ENCODE measurements around the gene OR2G6.
"Not testable (repeated sequence)": the region's sequence is repeated elsewhere in the genome, so short reads cannot be mapped to it uniquely, and the experiment has no call there.

Gene OR2G6

DNA sequence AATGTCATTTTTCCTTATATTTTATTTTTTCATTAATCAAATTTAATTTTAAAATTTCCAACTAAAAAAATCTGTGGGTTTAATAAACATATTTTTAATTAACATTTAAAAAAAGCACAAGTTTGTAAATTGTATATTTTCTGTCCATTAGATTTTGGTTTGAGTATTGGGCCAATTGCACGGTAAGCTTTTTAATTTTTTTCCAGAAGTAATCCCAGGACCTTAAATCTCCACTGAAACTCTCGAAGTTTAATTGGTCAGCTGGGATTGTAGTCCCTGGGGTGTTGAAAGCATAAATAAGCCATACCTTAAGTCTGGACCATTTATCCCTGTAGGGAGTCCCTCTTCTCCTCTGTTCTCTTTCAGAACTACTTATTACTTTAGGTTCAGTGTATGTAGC lies at the start of gene OR2G6:
Gene OR2G6, plus strand, starts transcription at position 301 of the 400 bp plus-strand sequence. CDS start 13,574 bp downstream, outside the sequence.
- DNase-seq, result not testable (repeated sequence)

DNA sequence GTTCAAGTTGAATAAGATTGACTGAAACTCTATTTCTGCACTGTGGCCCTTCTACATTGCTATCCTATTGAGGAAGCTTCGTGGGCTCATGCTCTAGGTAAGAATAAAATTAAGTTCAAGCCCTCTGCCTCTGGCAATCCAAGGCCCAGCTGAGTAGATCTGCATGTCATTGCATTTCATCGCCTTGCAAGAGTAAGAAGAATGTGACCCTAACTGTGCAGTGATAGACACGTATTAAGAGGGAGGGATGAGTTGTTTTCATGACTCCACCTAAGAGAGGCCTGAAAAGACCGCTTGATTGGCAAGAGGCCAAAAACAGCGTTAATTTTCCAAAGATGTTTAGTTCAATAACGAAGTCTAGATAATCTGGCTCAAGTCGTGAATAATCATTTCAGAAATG lies 48.8 kb upstream of the OR2G6 start:
- not testable (repeated sequence) for DNase-seq

DNA sequence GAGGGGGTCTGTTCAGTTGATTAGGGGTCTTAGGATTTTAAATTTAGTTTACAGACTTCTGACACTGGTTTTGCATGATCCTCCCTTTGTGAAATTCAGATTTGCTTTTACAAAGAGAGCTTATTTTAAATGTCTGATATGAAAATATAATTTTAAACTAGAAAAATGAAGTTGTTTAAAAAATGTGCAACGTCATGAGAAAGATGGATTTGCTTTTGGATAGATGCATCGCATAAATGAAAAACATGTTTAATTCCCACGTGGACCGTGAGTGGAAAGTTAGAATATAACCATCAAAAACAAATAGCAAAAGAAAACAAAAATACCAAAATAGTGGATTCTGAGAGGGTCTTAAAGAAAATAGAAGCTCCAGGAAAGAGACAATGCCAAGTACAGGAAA lies 36.7 kb upstream of the OR2G6 start:
- DNase-seq, result no peak

DNA sequence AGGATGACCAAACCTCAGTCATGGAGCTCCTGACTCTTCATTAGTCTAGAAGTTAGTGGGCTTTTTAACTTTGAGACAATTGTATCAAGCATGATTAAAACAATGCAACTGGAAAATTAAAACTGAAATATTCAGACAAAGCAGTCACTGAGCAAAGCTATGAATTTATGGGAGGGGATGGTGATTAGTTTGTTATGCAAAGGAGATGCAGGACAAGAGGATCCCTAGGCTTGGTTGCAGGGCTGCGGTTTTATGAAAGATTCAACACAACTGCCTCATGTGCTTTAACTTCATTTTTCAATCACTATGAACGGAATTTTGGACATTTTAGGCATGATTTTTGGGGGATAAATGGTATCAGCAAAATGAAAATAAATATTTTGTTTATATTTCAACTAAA lies 35.8 kb upstream of the OR2G6 start:
- DNase-seq, result not testable (repeated sequence)

DNA sequence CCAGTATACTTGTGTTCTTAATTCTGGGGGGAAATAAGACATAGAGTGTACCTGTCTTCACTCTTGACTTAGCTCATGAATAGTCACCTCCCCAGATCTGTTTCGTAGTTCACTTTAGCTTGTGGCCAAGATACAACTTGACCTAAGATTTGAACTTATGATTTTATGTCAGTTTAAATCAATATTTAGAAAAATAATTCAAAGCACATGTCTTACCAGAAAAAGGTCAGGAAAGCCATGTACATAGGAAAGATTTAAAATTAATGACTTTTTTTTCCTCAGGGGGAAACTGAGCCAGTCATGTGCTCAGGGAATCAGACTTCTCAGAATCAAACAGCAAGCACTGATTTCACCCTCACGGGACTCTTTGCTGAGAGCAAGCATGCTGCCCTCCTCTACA lies 34.8 kb upstream of the OR2G6 start, which contains the start of gene OR2T3:
Gene OR2T3, plus strand, starts transcription at position 301 of the 400 bp plus-strand sequence. Its CDS starts 0 bp downstream, at position 301.
- not testable (repeated sequence) for DNase-seq

DNA sequence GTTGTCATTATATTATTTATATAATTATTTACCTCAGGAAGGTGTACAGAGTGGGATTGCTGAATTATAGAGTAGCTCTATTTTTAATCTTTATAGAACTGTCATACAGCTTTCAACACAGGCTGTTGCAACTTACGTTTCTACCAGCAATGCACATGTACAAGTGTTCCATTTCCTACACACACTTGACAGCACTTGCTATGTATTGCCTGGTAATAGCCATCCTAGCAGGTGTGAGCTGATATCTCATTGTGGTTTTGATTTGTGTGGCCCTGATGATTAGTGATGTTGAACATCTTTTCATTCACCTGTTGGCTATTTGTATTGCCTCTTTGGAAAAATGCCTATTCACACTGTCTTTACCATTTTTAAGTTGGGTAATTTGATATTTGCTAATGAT lies 32.2 kb upstream of the OR2G6 start:
- DNase-seq, result not testable (repeated sequence)

DNA sequence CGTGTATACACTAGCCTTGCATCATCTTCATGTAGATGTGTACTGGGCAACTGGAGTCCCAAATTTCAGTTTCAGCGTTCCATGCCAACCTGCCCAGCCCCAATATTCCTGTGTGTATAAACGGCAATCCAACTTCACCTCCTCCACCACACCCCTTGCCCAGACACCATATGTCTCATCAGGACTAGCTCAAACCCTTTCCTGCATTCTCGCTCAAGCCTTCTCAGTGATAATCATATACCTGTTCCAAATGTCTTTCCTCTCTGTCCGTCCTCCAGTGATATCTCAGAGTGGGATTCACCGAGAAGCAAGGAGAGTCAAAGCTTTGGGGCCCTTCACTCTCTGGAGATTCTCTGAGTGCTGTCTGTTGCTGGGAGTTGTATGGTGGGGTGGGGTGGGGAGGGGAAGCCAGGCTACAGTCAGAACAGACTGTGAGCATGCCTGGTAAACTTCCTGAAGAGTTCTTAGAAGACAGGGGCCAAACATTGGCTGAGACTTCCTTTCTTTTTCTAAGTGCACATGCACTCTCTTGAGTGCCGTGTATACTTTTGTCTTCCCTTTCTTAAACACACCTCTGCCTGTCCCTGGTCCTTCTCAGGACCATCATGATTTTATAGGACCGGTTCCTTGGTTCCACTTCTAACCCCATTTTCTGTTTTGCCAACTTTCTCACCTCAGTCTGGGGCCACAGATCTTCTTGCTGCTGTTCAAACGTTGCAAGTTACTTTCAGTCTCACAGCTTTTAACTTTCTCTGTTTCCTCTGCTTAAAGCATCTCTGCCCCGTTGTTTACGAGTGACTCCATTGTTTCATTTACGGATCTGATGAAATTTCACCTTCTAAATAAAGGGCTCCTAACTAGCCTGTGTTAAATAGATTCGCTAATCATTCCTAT lies 25.9 kb upstream of the OR2G6 start:
- peak; percentile 56 for DNase-seq

DNA sequence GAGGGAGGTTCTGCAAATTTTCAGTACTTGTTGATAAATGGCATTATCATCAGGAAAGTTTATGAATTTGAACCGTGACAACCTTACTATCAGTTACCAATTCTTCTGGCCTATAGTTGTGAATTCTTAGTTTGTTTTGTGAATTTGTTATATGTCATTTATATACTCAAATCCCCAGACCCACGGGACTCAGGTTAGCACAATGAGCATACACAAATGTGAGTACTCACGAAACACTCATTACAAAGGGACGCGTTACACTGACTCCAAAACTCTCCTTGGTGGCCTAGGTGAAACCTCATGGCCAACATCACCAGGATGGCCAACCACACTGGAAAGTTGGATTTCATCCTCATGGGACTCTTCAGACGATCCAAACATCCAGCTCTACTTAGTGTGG lies 19.6 kb upstream of the OR2G6 start, which contains the start of gene OR2T5:
Gene OR2T5, plus strand, starts transcription at position 301 of the 400 bp plus-strand sequence. Its CDS starts 0 bp downstream, at position 301.
- not testable (repeated sequence) for DNase-seq

DNA sequence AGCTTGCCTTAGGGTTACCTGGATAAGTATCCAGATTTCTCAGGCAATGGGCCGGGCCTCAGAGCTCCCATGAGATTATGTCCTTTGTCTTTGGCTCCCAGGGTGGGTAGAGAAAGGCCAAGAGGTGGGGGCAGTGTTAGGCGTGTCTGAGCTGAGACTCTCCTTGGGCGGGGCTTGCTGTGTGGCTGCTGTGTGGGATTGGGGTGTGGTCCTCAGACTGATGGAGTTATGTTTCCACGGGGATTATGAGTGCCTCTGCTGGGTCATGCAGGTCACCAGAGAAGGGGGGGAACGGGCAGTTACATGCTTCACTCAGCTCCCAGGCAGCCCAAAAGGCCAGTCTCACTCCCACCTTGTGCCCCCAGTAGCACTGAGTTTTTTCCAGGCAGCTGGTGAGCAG lies 11.2 kb upstream of the OR2G6 start:
- DNase-seq, result not testable (repeated sequence)

DNA sequence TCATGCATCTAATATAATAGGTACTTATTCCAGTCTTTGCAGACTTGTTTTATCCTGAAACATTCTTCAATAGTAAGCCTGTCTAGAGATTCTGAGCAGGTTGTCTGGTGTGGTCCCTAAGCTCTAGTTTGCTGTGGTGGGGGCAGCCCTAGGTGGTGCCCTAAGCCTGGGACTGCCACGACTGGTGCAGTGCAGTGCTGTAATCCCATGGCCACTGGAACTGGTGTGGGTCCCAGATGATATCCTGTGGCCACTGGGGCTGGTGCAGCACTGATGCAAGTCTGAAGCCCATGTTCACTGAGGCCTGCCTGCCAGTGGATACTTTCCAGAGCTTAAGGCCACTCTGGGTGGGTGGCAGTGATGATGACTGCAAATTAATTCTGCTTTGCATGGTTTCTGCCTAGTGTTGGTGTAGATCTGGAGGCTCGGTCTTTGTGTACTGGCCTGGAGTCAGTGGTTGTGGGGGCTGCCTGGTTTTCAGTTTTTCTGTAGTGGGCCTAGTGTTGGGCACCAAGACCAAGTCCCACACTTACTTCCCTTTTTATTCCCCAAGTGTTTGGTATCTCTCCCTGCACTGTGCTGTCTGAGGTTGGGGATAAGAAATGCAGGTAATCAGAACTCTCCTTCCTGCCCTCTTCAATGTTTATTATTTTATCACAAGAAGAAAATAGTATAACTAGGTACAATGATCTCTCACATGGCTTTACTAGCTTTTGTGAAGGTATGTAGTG lies 7.4 kb upstream of the OR2G6 start:
- DNase-seq, result not testable (repeated sequence)

DNA sequence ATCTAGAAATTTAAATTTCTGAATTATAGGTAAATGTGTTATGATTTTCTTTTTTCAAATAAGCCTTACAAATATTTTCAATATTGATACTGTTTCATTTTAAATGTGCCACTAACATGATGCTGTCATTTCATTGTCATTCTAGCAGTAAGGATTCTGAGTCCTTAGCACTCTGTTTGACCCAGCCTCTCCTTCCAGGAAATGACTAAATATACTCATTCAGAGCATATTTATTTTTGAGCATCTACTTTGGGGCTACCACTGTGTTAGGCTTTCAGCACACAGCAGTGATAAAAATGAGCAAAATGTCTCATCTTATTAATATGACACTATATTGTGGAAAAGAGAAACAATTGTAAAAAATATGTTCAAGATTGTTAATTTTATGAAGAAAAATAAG lies 2.3 kb downstream of the OR2G6 start:
- DNase-seq, result not testable (repeated sequence)

DNA sequence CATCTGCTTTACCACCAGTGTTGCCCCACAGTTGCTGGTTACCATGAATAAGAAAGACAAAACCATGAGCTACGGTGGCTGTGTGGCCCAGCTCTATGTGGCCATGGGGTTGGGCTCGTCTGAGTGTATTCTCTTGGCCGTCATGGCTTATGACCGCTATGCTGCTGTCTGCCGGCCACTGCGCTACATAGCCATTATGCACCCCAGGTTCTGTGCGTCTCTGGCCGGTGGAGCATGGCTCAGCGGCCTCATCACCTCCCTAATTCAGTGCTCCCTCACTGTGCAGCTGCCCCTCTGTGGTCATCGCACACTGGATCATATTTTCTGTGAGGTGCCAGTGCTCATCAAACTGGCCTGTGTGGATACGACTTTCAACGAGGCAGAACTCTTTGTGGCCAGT lies 14.0 kb downstream of the OR2G6 start:
- DNase-seq, result no peak

DNA sequence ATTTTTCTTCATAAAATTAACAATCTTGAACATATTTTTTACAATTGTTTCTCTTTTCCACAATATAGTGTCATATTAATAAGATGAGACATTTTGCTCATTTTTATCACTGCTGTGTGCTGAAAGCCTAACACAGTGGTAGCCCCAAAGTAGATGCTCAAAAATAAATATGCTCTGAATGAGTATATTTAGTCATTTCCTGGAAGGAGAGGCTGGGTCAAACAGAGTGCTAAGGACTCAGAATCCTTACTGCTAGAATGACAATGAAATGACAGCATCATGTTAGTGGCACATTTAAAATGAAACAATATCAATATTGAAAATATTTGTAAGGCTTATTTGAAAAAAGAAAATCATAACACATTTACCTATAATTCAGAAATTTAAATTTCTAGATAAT lies 29.6 kb downstream of the OR2G6 start:
- not testable (repeated sequence) for DNase-seq

DNA sequence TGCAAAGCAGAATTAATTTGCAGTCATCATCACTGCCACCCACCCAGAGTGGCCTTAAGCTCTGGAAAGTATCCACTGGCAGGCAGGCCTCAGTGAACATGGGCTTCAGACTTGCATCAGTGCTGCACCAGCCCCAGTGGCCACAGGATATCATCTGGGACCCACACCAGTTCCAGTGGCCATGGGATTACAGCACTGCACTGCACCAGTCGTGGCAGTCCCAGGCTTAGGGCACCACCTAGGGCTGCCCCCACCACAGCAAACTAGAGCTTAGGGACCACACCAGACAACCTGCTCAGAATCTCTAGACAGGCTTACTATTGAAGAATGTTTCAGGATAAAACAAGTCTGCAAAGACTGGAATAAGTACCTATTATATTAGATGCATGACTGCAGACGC lies 39.5 kb downstream of the OR2G6 start:
- DNase-seq, result not testable (repeated sequence)

DNA sequence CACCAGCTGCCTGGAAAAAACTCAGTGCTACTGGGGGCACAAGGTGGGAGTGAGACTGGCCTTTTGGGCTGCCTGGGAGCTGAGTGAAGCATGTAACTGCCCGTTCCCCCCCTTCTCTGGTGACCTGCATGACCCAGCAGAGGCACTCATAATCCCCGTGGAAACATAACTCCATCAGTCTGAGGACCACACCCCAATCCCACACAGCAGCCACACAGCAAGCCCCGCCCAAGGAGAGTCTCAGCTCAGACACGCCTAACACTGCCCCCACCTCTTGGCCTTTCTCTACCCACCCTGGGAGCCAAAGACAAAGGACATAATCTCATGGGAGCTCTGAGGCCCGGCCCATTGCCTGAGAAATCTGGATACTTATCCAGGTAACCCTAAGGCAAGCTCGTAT lies 43.2 kb downstream of the OR2G6 start:
- DNase-seq, result not testable (repeated sequence)

DNA sequence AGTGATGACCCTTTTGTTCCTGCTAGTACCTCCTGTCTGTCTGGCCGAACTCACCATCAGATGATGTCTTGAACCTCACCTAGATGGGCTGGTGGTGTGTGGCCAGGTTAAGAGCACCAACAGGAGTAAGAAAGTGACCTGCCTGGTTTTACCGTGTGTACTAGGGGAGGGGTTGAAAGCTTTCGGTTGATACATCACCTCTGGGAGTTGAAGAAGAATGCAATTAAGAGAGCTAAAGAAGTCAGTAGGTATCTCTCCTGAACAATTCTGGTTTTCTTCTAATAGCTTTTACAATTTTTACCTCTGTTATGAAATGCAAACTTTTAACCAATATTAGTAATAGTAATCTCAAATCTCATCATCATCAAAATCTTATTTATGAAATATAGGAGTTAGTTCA lies 54.8 kb downstream of the OR2G6 start, which contains the start of gene OR2T29:
Gene OR2T29, minus strand, starts transcription at position 101 of the 400 bp plus-strand sequence. CDS start 3,281 bp downstream, outside the sequence.
- not testable (repeated sequence) for DNase-seq

DNA sequence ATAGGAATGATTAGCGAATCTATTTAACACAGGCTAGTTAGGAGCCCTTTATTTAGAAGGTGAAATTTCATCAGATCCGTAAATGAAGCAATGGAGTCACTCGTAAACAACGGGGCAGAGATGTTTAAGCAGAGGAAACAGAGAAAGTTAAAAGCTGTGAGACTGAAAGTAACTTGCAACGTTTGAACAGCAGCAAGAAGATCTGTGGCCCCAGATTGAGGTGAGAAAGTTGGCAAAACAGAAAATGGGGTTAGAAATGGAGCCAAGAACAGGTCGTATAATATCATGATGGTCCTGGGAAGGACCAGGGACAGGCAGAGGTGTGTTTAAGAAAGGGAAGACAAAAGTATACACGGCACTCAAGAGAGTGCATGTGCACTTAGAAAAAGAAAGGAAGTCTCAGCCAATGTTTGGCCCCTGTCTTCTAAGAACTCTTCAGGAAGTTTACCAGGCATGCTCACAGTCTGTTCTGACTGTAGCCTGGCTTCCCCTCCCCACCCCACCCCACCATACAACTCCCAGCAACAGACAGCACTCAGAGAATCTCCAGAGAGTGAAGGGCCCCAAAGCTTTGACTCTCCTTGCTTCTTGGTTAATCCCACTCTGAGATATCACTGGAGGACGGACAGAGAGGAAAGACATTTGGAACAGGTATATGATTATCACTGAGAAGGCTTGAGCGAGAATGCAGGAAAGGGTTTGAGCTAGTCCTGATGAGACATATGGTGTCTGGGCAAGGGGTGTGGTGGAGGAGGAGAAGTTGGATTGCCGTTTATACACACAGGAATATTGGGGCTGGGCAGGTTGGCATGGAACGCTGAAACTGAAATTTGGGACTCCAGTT lies 57.9 kb downstream of the OR2G6 start:
- not testable (repeated sequence) for DNase-seq

DNA sequence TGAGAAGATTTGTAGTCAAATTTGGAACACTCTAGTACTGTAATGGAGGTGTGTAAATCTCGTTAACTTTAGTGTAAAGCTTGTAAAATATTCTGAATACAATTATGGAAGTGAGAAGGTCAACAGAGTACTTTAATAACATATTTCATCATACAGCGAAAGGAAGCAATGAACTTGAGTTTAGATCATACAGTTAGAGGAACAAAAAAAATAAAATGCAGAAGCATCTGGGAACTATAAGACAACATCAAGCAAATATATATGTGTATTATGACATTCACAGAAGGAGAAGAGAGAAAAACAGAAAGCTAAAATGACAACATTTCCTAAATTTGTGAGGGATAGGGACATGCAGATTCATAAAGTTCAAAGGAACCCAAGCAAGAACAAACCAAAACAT lies 61.2 kb downstream of the OR2G6 start:
- DNase-seq, result not testable (repeated sequence)

DNA sequence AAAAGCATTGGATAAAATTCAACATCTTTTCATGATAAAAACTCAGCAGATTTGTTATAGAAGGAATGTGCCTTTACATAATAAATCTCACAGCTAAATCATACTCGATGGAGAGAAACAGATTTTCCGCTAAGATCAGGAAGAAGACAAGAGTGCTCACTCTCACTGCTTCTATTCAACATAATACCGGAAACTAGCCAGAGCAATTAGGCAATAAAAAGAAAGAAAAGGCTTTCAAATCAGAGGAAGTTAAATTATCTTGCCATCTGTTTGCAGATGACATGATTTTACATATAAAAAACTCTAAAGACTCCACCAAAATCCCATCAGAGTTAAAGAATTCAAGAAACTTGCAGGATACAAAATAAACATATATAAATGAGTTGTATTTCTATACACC lies 62.9 kb downstream of the OR2G6 start:
- not testable (repeated sequence) for DNase-seq

DNA sequence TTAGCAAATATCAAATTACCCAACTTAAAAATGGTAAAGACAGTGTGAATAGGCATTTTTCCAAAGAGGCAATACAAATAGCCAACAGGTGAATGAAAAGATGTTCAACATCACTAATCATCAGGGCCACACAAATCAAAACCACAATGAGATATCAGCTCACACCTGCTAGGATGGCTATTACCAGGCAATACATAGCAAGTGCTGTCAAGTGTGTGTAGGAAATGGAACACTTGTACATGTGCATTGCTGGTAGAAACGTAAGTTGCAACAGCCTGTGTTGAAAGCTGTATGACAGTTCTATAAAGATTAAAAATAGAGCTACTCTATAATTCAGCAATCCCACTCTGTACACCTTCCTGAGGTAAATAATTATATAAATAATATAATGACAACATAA lies 64.2 kb downstream of the OR2G6 start:
- not testable (repeated sequence) for DNase-seq

DNA sequence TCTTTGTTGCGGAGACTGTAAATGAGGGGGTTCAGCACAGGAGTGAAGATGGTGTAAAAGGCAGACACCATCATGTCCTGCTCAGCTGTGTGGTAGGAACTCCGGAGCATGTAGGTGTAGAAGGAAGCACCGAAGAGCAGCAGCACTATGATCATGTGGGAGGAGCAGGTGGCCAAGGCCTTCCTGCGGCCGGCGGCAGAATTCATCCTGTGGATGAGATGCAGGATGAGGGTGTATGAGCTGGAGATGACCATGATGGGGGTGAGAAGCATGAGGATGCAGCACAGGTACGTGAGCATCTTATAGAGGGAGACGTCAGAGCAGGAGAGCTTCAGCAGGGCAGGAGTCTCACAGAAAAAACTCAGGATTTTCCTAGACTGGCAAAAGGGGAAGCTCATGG lies 66.0 kb downstream of the OR2G6 start:
- DNase-seq, result not testable (repeated sequence)

DNA sequence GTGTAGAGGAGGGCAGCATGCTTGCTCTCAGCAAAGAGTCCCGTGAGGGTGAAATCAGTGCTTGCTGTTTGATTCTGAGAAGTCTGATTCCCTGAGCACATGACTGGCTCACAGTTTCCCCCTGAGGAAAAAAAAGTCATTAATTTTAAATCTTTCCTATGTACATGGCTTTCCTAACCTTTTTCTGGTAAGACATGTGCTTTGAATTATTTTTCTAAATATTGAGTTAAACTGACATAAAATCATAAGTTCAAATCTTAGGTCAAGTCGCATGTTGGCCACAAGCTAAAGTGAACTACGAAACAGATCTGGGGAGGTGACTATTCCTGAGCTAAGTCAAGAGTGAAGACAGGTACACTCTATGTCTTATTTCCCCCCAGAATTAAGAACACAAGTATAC lies 66.8 kb downstream of the OR2G6 start, which contains the start of gene OR2T34:
Gene OR2T34, minus strand, starts transcription at position 101 of the 400 bp plus-strand sequence. Its CDS starts 0 bp downstream, at position 101.
- not testable (repeated sequence) for DNase-seq
